SK-N-SH (cell line): ENCODE data around the gene CNIH3. TPM values are rescaled to one million over a fixed set of nuclear protein-coding genes. Genes with fewer than 3 reads are reported as not detected.

ENCODE experiments used
- CTCF ChIA-PET: fragments of 300-600, 350-600 bp; formaldehyde crosslinking; extraction: SDS; loops from one replicate; lab custom pipeline; 2021; lab: Yijun Ruan, JAX
- POLR2A ChIA-PET: fragments of 350-600 bp; sonication (Branson Sonifier 250); formaldehyde crosslinking; extraction: SDS; loops from one replicate; lab custom pipeline; 2020; ENCODE audit warnings: antibody characterized with exemption, inconsistent platforms; lab: Yijun Ruan, JAX
- DNase-seq: peaks from one replicate; pipeline ENCODE4 v3.0.0; 2012
- H2AFZ ChIP-seq: fragments of 200-600 bp; sonication (generic); 2 replicates; pipeline ENCODE4 v1.8.1; 2016; ENCODE audit warnings: antibody characterized with exemption, mild to moderate bottlenecking, low read depth
- H3F3A ChIP-seq: fragments of 200-600 bp; sonication (generic); replicated peaks from 2 replicates; pipeline ENCODE3; 2016; ENCODE audit warnings: antibody characterized with exemption, mild to moderate bottlenecking; ENCODE audit not compliant: insufficient read depth
- H3K27ac ChIP-seq, 2 experiments: fragments of 200-500 bp in 1 of 2; fragments of 200-600 bp in 1 of 2; sonication (Bioruptor generic) in 1 of 2; sonication (generic), shearing (Covaris generic) in 1 of 2; 2 replicates each; pipeline versions ENCODE4 v1.5.1 to v1.6.1; 2014 to 2016; ENCODE audit warnings: low read depth in 2 of 2, inconsistent platforms in 1 of 2, low read length in 1 of 2, mild to moderate bottlenecking in 1 of 2, mixed read lengths in 1 of 2
- H3K27me3 ChIP-seq: fragments of 200-600 bp; sonication (generic), shearing (Covaris generic); 2 replicates; pipeline ENCODE4 v1.6.1; 2016; ENCODE audit warnings: mixed run types; ENCODE audit not compliant: insufficient read depth
- H3K36me3 ChIP-seq, 2 experiments: fragments of 200-500 bp in 1 of 2; fragments of 200-600 bp in 1 of 2; sonication (Bioruptor generic) in 1 of 2; sonication (generic) in 1 of 2; replicated peaks in 1 of 2; 2 replicates each; pipeline versions ENCODE3 to v1.5.1; 2014 to 2016; ENCODE audit warnings: low read length in 1 of 2, mild to moderate bottlenecking in 1 of 2; ENCODE audit not compliant: insufficient read depth in 2 of 2, control insufficient read depth in 1 of 2
- H3K4me1 ChIP-seq, 2 experiments: fragments of 200-500 bp in 1 of 2; fragments of 200-600 bp in 1 of 2; sonication (Bioruptor generic) in 1 of 2; sonication (generic), shearing (Covaris generic) in 1 of 2; 2 replicates each; pipeline versions ENCODE4 v1.5.1 to v1.6.1; 2014 to 2016; ENCODE audit warnings: low read depth in 1 of 2, low read length in 1 of 2, mixed run types in 1 of 2; ENCODE audit not compliant: insufficient read depth in 2 of 2, control insufficient read depth in 1 of 2
- H3K4me2 ChIP-seq: fragments of 200-600 bp; sonication (generic), shearing (Covaris generic); 2 replicates; pipeline ENCODE4 v1.6.1; 2017; ENCODE audit warnings: mixed run types
- H3K4me3 ChIP-seq, 2 experiments: fragments of 200-500 bp in 1 of 2; fragments of 200-600 bp in 1 of 2; sonication (Bioruptor generic) in 1 of 2; sonication (generic), shearing (Covaris generic) in 1 of 2; 2 replicates each; pipeline versions ENCODE4 v1.5.1 to v1.8.1; 2014 to 2016; ENCODE audit warnings: low read depth in 2 of 2, inconsistent platforms in 1 of 2, low read length in 1 of 2, mild to moderate bottlenecking in 1 of 2, mixed read lengths in 1 of 2, moderate library complexity in 1 of 2
- H3K79me2 ChIP-seq: fragments of 200-600 bp; sonication (generic); 2 replicates; pipeline ENCODE4 v1.8.1; 2017; ENCODE audit warnings: mild to moderate bottlenecking; ENCODE audit not compliant: insufficient read depth
- H3K9ac ChIP-seq: fragments of 200-600 bp; sonication (generic); 2 replicates; pipeline ENCODE4 v1.6.1; 2017; ENCODE audit warnings: mixed run types
- H3K9me2 ChIP-seq: fragments of 200-600 bp; sonication (generic); 2 replicates; pipeline ENCODE4 v1.6.1; 2017; ENCODE audit warnings: mixed run types
- H3K9me3 ChIP-seq: fragments of 200-600 bp; sonication (generic); 2 replicates; pipeline ENCODE4 v1.6.1; 2017; ENCODE audit warnings: mixed run types, mild to moderate bottlenecking, moderate library complexity
- H4K20me1 ChIP-seq: fragments of 200-600 bp; sonication (generic); 2 replicates; pipeline ENCODE4 v1.6.1; 2017; ENCODE audit warnings: mild to moderate bottlenecking, mixed run types; ENCODE audit not compliant: insufficient read depth
- ELF1 ChIP-seq: IDR thresholded peaks from 2 replicates; pipeline ENCODE4 v1.4.0; 2012
- EP300 ChIP-seq, 2 experiments: IDR thresholded peaks; 2 replicates each; pipeline versions ENCODE4 v1.4.0 to v1.6.1; 2012; ENCODE audit warnings: borderline replicate concordance in 1 of 2, low read depth in 1 of 2, low read length in 1 of 2
- EZH2phosphoT487 ChIP-seq: fragments of 200-600 bp; sonication (generic); IDR thresholded peaks from 2 replicates; pipeline ENCODE4 v1.6.1; 2017; ENCODE audit warnings: low read depth, mixed run types, mild to moderate bottlenecking, antibody characterized with exemption, moderate library complexity, borderline replicate concordance
- FOSL2 ChIP-seq: IDR thresholded peaks from 2 replicates; pipeline ENCODE4 v1.4.0; 2012; ENCODE audit warnings: low read depth, mild to moderate bottlenecking, moderate library complexity, borderline replicate concordance
- FOXJ3 ChIP-seq: sonication (generic); formaldehyde crosslinking; IDR thresholded peaks from 2 replicates; pipeline ENCODE4 v1.5.1; 2020; ENCODE audit warnings: mild to moderate bottlenecking, missing genetic modification reagents
- FOXM1 ChIP-seq: IDR thresholded peaks from 2 replicates; pipeline ENCODE4 v1.4.0; 2012; ENCODE audit warnings: low read depth, mild to moderate bottlenecking
- GABPA ChIP-seq: IDR thresholded peaks from 2 replicates; pipeline ENCODE4 v1.4.0; 2012; ENCODE audit warnings: low read depth, mild to moderate bottlenecking
- GATA2 ChIP-seq: sonication (generic); formaldehyde crosslinking; IDR thresholded peaks from 2 replicates; pipeline ENCODE4 v1.5.0; 2020; ENCODE audit warnings: mild to moderate bottlenecking, missing genetic modification reagents
- JUND ChIP-seq: IDR thresholded peaks from 2 replicates; pipeline ENCODE4 v1.4.0; 2012
- MXI1 ChIP-seq: IDR thresholded peaks from 2 replicates; pipeline ENCODE4 v1.6.1; 2012; ENCODE audit warnings: mild to moderate bottlenecking, low read depth, low read length, improper control_type of control experiment
- NFIC ChIP-seq: IDR thresholded peaks from 2 replicates; pipeline ENCODE4 v1.4.0; 2012; ENCODE audit warnings: borderline replicate concordance
- RAD21 ChIP-seq: IDR thresholded peaks from 2 replicates; pipeline ENCODE4 v1.6.1; 2012; ENCODE audit warnings: mild to moderate bottlenecking, low read length
- RCOR1 ChIP-seq: fragments of 150-350 bp; IDR thresholded peaks from 2 replicates; pipeline ENCODE4 v1.6.1; 2017; ENCODE audit warnings: antibody characterized with exemption, low read length
- RFX5 ChIP-seq: IDR thresholded peaks from 2 replicates; pipeline ENCODE4 v1.6.1; 2012; ENCODE audit warnings: mild to moderate bottlenecking, improper control_type of control experiment, low read length
- RXRA ChIP-seq: IDR thresholded peaks from 2 replicates; pipeline ENCODE4 v1.4.0; 2012; ENCODE audit warnings: low read depth, mild to moderate bottlenecking, borderline replicate concordance
- SMC3 ChIP-seq: IDR thresholded peaks from 2 replicates; pipeline ENCODE4 v1.6.1; 2012; ENCODE audit warnings: low read depth, low read length, improper control_type of control experiment
- TAF1 ChIP-seq: IDR thresholded peaks from 2 replicates; pipeline ENCODE4 v1.6.1; 2012; ENCODE audit warnings: low read depth, mild to moderate bottlenecking, low read length, moderate library complexity, borderline replicate concordance
- TCF12 ChIP-seq: IDR thresholded peaks from 2 replicates; pipeline ENCODE4 v1.4.0; 2012
- YY1 ChIP-seq: IDR thresholded peaks from 2 replicates; pipeline ENCODE4 v1.4.0; 2012; ENCODE audit warnings: low read depth, mild to moderate bottlenecking
- WGBS: methylation state at CpG from one replicate; pipeline ENCODE4 v1.1.6; 2017; ENCODE audit warnings: low lambda C conversion rate; 5-methylcytosine and 5-hydroxymethylcytosine counted together
- polyA plus RNA-seq, 3 experiments: library from polyadenylated mRNA; depleted of rRNA; stranded (reverse); fragments of >200 nt; gene quantifications; 2 replicates each; pipeline ENCODE4 v1.2.3, GENCODE V29; 2012
- TF ChIP-seq, protein P1 (sequence below): fragments of 150-350 bp; IDR thresholded peaks from 2 replicates; pipeline ENCODE4 v1.6.1; 2017; ENCODE audit warnings: antibody characterized with exemption, low read length, low read depth, borderline replicate concordance
- TF ChIP-seq, protein P2 (sequence below): fragments of 150-350 bp; IDR thresholded peaks from 2 replicates; pipeline ENCODE4 v1.6.1; 2016; ENCODE audit warnings: mild to moderate bottlenecking, low read depth, low read length
- TF ChIP-seq, protein P3 (sequence below): IDR thresholded peaks from 2 replicates; pipeline ENCODE4 v1.6.1; 2012; ENCODE audit warnings: mild to moderate bottlenecking, low read depth, low read length, moderate library complexity

Gene CNIH3
- polyA plus RNA-seq, 1 of the 3 experiments (the other 2 are of a cell fraction), result 18.8 TPM

DNA sequence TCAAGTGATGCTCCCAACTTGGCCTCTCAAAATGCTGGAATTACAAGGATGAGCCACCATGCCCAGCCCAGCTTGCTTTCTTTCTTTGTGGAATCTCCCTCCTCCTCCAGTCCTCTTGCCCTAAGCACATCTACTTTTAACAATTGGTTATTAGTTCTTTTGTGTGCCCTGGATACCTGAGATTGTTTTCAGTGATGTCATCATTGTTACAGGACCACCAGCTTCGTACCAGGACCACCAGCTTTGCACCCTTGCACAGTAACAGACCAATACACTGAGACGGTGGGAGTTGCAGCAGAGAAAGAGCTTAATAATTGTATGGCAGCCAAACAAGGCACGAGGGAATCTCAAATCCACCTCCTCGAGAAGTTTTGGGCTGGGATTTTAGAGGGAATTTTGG lies 71.3 kb downstream of the CNIH3 start:
- Histone ChIP-seq H3K27me3 (no peaks in the 10 kb centered on the region), H3K9ac (no peak overlapping the region), H4K20me1 (no peaks in the 10 kb centered on the region; the same call in 1 of the 2 replicates), H3K27ac (no peak overlapping the region), H3K9me2 (no peaks in the 10 kb centered on the region)
- TF ChIP-seq EZH2phosphoT487 (no peak), ELF1 (no peak), RFX5 (no peak), EP300 (IDR thresholded peaks at IDR 0.05; ENCODE audit: borderline replicate concordance in 1 of 2, low read depth in 1 of 2, low read length in 1 of 2) (no peak), SMC3 (no peak), RXRA (no peak), TAF1 (no peak), FOXM1 (no peak), JUND (no peak), MXI1 (no peak), RCOR1 (no peak), FOXJ3 (no peak), YY1 (no peak), TCF12 (no peak), FOSL2 (no peak), NFIC (no peak), GABPA (no peak)
- TF ChIP-seq, protein P1, sequence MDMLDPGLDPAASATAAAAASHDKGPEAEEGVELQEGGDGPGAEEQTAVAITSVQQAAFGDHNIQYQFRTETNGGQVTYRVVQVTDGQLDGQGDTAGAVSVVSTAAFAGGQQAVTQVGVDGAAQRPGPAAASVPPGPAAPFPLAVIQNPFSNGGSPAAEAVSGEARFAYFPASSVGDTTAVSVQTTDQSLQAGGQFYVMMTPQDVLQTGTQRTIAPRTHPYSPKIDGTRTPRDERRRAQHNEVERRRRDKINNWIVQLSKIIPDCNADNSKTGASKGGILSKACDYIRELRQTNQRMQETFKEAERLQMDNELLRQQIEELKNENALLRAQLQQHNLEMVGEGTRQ, result no peak
- TF ChIP-seq, protein P2, sequence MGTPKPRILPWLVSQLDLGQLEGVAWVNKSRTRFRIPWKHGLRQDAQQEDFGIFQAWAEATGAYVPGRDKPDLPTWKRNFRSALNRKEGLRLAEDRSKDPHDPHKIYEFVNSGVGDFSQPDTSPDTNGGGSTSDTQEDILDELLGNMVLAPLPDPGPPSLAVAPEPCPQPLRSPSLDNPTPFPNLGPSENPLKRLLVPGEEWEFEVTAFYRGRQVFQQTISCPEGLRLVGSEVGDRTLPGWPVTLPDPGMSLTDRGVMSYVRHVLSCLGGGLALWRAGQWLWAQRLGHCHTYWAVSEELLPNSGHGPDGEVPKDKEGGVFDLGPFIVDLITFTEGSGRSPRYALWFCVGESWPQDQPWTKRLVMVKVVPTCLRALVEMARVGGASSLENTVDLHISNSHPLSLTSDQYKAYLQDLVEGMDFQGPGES, result no peak
- TF ChIP-seq, all 33 proteins: peak for 0
- Histone ChIP-seq H3K4me2 (no peak overlapping the region), H3K4me3 (no peak overlapping the region), H2AFZ (no peak overlapping the region), H3K36me3 (peaks cover 20 to 21% of the 10 kb centered on the region in 2 experiments), H3F3A (no peaks in the 10 kb centered on the region), H3K9me3 (no peaks in the 10 kb centered on the region), H3K4me1 (peaks cover 0 to 8% of the 10 kb centered on the region in 2 experiments; a peak in 1 of 4 replicates), H3K79me2 (peaks cover 1% of the 10 kb centered on the region)
- ChIA-PET CTCF (no interaction called here), POLR2A (no interaction called here)
- 56% methylated on average over 4 of the region's 4 CpGs for WGBS
- DNase-seq, result no peak

DNA sequence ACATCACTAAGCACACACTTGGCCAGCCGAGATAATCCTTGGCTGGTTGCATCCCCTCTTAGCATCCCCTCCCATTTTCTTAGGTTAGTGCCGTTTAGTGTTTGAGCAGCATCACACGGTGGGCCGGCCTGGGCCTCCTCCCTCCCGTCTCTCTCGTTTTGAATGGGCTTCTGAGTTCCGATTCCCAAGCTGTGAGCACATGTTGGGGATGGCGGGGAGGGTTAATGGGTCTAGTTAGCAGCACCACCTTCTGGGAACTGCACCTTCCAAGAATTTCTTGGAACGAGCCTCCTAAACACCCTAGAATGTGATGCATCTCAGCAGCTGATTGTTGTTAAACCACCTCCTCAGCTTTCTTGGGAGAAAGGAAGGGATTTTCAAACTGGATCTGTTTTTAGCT lies 73.3 kb downstream of the CNIH3 start:
- Histone ChIP-seq H3K4me3 (no peak overlapping the region), H3K36me3 (peaks cover 10 to 24% of the 10 kb centered on the region in 2 experiments), H3K79me2 (no peaks in the 10 kb centered on the region; the same call in 1 of the 2 replicates), H3K27ac (no peak overlapping the region), H3K4me1 (no peaks in the 10 kb centered on the region; a peak in 1 of 4 replicates), H4K20me1 (no peaks in the 10 kb centered on the region), H3K9ac (no peak overlapping the region), H3K9me2 (no peaks in the 10 kb centered on the region), H3K4me2 (no peak overlapping the region), H3F3A (no peaks in the 10 kb centered on the region), H3K9me3 (no peaks in the 10 kb centered on the region), H2AFZ (no peak overlapping the region)
- WGBS, result 85% methylated on average over 9 of the region's 9 CpGs
- CTCF ChIA-PET, result no interaction called here
- no peak for DNase-seq
- POLR2A ChIA-PET, result no interaction called here
- TF ChIP-seq, protein P3, sequence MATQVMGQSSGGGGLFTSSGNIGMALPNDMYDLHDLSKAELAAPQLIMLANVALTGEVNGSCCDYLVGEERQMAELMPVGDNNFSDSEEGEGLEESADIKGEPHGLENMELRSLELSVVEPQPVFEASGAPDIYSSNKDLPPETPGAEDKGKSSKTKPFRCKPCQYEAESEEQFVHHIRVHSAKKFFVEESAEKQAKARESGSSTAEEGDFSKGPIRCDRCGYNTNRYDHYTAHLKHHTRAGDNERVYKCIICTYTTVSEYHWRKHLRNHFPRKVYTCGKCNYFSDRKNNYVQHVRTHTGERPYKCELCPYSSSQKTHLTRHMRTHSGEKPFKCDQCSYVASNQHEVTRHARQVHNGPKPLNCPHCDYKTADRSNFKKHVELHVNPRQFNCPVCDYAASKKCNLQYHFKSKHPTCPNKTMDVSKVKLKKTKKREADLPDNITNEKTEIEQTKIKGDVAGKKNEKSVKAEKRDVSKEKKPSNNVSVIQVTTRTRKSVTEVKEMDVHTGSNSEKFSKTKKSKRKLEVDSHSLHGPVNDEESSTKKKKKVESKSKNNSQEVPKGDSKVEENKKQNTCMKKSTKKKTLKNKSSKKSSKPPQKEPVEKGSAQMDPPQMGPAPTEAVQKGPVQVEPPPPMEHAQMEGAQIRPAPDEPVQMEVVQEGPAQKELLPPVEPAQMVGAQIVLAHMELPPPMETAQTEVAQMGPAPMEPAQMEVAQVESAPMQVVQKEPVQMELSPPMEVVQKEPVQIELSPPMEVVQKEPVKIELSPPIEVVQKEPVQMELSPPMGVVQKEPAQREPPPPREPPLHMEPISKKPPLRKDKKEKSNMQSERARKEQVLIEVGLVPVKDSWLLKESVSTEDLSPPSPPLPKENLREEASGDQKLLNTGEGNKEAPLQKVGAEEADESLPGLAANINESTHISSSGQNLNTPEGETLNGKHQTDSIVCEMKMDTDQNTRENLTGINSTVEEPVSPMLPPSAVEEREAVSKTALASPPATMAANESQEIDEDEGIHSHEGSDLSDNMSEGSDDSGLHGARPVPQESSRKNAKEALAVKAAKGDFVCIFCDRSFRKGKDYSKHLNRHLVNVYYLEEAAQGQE, result no peak
- TF ChIP-seq RAD21 (no peak), GATA2 (CRISPR knock-in tag) (no peak)
- TF ChIP-seq, all 33 proteins: peak for 0
- no peaks in the 10 kb centered on the region for H3K27me3 ChIP-seq
